Umbilical cord (tissue), 2 donors: ENCODE results near the gene TNNT3. TPM values are rescaled to one million over a fixed set of nuclear protein-coding genes. Genes with fewer than 3 reads are reported as not detected.
"Not testable (repeated sequence)": the region's sequence is repeated elsewhere in the genome, so short reads cannot be mapped to it uniquely, and the experiment has no call there.

Experiments
- DNase-seq: peaks from one replicate; pipeline ENCODE4 v3.0.0-alpha.2; 2015; ENCODE audit warnings: low spot score
- total RNA-seq: library from RNA; depleted of rRNA; stranded (reverse); fragments of >200 nt; gene quantifications from one replicate; pipeline ENCODE4 v1.2.3, GENCODE V29; 2014; ENCODE audit warnings: low replicate concordance; ENCODE audit not compliant: insufficient read depth

Gene TNNT3
- total RNA-seq: 89.1 TPM

DNA sequence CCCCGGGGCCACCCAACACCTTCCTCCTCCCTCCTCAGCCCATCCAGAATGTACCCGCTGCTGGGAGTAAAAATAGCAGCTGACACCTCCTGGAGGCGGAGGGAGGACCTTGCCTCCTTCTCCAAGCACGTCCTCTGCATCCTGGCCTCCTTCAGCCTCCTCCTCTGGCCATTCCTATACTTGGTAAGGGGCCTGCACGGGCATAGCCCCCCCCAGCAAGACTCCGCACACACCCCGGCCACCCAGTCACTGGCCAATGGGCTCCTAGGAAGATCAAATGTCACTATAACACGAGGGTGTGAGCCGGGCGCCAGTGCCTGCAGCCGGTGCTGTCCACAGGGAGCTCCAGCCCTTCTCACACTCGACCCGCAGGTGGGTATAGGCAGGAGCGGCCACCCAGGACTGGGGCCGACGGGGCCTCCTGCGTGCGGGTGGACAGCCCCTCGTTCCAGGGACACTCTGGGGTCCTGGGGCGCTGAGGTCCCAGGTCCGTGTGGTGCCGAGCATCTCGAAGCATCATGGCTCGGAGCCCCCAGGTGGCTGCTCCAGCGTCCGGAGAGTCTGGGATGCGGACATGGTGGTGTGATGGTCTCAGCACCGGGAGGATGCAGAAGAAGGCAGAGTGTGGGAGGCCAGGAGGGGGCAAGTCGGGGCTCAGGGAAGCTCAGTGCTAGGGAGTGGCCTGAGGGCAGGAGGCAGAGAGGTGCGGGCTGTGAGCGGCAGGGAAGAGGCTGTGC lies at the start of gene TNNT3:
Gene TNNT3 (plus strand): TSS at position 313 of the 737 bp plus-strand sequence. CDS start 3,172 bp downstream, outside the sequence.
- DNase-seq: no peak

DNA sequence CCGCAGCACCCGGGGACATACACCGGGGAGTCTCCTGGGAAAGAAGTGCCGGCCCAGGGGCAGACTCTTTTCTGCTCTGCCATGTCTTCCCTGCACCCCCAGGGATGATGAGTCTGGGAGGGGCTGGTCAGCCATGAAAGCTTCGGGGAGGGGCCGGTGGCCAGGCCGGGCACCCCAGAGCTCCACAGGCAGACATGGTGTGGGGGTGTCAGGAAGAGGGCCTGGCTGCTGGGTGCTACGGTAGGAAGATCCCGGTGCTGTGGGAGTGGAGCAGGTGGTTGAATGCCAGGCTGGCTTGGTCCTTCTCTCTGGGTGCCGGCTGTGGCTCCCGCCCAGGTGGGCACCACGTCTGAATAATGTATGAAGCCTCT lies 49.2 kb upstream of the TNNT3 start:
- DNase-seq: no peak

DNA sequence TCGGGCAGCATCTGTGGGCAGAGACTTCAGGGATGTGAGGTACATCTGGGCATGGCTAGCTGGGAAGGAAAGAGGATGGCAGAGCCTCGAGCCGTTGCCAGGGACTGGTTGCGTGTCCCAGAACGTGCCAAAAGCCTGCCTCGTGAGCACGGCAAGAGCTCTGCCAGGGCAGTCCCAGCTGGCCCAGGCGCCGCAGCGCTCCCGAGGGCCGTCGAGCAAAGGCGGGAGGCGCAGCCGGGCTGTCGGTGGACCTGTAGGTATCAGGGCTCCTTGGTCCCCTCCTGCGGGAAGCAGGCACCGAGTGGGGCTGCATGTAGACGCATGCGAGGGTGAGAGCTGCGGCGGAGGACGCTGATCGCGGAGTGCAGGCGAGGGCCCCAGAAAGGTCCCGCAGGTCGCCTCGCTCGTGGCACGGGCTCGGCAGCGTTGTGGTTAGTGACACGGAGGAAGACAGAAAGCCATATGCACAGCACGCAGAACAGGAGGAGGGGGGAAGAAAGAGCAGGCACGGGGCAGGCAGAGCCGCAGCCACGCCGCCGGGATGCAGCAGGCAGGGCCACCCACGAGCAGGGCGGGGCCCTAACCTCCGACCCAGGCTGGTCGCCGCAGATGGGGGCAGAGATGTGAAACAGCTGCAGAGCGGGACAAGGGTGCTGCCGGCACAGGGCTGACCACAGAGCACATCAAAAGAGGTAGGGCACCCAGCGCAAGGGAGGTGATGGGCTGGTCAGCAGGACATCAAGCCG lies 48.6 kb upstream of the TNNT3 start:
- no peak for DNase-seq

DNA sequence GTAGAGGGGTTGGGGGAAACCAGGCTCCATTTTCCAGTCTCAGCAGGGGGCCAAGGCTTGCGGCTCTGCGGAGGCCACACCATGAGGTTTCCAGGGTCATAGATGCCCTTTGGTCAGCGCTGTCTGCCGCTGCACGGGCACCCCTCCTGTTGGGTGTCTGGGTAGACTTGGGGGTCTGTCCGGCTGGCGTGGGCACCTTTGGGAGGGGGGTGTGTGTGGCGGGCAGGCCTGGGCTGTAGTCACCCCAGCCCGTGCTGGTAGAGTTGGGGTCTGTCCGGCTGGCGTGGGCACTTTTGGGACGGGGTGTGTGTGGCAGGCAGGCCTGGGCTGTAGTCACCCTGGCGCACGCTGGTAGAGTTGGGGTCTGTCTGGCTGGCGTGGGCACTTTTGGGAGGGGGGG lies 48.0 kb upstream of the TNNT3 start:
- no peak for DNase-seq

DNA sequence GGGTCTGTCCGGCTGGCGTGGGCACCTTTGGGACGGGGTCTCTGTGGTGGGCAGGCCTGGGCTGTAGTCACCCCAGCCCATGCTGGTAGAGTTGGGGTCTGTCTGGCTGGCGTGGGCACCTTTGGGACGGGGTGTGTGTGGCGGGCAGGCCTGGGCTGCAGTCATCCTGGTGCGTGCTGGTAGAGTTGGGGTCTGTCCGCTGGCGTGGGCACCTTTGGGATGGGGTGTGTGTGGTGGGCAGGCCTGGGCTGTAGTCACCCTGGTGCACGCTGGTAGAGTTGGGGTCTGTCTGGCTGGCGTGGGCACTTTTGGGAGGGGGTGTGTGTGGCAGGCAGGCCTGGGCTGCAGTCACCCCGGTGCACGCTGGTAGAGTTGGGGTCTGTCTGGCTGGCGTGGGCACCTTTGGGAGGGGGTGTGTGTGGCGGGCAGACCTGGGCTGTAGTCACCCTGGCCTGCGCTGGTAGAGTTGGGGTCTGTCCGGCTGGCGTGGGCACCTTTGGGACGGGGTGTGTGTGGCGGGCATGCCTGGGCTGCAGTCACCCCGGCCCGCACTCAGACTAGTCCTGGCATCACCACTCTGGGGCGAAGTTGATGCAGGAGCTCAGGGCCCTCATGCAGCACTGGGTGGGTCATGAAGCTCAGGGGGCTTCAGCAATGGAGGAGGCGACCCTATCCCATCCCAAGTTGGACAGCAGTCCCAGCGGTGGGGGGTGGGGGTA lies 47.1 kb upstream of the TNNT3 start:
- no peak for DNase-seq

DNA sequence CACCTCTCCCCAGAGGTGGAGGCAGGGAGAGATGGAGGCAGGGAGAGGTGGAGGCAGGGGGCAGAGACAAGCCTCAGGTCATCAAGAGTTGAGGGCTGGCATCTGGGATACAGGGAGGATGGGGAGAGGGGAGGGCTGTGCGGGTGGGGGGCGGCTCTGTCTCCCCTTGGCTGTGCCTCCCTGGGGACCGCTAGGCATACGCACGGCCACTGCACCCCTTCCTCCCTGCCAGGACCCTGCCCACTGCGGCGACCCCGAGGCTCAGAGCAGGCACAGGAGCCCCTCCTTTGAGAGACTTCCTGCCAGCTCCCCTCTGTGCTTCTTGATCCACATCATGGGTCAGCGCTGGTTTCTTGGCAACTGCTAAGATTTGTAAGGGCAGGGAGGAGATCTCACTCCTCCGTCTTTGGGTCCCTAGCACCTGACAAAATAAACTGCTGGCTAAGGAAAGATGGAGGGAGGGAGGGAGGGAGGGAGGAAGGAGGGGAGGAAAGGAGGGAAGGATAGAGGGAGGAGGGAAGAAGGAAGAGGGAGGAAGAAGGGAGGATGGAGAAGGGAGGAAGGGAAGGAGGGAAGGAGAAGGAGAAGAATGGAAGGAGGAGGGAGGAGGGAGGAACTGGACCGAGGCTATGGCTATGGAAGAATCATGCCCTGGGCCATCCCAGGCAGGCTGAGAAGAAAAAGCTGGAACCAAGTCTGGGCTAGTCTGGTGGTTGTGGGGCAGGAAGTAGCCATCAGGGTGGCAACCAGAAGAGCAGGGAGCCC lies 46.3 kb upstream of the TNNT3 start:
- DNase-seq: peak; percentile 84

DNA sequence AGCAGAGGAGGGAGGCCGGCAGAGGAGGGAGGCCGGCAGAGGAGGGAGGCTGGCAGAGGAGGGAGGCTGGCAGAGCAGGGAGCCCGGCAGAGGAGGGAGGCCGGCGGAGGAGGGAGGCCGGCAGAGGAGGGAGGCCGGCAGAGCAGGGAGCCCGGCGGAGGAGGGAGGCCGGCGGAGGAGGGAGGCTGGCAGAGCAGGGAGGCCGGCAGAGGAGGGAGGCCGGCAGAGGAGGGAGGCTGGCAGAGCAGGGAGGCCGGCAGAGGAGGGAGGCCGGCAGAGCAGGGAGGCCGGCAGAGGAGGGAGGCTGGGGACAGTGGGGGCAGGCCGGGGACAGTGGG lies 45.7 kb upstream of the TNNT3 start:
- DNase-seq: not testable (repeated sequence)

DNA sequence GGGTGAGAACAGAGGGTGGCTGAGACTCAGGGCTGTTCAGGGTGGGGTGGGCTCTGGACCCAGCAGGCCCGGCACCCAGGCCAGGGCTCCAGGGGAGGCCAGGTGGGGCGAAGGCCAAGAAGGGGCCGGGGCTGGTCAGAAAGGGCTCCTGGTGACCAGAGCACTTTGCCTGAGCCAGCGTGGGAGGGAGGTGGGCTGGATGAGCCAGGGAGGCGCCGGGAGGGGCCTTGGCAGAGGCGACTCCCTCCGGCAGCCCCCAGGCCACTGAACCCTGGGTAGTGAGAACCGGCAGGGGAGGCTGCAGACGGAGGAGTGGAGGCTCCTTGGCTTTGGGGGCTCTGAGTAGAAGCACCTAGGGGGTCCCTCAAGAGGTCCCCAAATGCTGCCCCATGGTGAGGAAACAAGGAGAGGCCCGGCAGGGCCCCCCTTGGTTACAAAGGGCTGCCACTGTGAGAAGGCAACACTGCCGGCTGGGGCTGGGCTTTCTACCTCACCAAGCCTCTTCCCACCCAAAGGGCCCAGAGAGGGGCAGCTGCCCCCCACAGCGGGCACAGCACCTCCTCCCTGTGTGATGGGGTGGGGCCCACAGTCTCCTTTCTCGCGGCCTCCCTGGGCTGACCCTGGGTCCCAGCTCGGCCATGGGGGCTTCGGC lies 44.9 kb upstream of the TNNT3 start:
- not testable (repeated sequence) for DNase-seq

DNA sequence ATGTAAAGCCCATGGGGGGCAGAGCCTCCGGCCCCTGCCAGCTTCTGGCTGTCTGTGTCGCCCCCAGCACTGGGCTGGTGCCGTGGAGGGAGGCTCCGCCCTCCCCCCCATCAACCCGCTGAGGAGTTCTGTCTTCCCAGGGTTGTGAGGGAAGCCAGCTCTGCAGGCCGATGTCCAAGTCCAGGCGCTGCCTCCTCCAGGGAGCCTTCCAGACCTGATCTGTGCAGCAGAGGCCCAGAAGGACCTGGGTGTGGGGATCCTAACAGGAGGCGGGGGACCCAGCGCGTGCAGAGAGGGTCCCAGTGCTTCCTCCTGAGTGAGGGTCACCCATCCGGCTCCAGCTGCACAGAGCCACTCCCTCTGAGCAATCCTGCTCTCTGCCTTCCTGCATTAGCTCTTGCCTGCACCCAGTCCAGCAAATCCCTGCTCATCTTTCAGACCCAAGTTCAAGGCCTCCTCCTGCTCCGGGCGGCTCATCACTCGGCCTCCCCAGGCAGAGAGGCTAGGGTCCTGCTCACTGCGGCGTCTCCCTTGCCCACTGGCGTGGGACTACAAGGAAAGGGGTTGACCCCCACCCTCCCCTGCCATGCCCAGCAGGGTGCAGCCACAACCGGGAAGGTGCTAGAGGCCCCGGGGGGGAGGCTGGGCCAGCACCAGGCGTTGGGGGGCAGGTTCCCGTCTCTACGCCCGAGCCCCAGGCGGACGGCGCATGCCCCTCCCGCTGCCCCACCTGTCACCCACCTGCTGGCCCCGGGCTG lies 44.2 kb upstream of the TNNT3 start:
- peak; percentile 76 for DNase-seq

DNA sequence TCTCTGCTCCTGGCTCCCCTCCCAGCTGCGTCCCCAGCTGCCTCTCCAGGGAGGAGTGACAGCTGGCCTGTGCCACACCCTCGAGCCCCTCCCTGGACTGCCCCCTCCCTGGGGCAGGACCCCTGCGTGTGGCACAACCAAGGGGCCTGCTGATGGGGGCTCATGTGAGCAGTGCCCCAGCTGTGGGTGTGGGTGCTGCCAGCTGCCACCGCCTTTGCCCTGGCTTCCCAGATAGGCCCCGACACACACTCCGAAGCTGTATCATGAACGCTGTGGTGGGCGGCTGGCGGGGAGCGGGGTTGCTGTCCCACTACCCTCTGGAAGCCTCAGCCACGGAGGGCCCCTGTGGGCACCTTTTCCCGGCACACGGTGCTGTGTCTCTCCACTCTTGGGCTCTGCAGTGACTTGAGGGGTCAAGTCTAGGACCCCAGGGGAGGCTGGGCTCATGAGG lies 43.6 kb upstream of the TNNT3 start:
- DNase-seq: not testable (repeated sequence)

DNA sequence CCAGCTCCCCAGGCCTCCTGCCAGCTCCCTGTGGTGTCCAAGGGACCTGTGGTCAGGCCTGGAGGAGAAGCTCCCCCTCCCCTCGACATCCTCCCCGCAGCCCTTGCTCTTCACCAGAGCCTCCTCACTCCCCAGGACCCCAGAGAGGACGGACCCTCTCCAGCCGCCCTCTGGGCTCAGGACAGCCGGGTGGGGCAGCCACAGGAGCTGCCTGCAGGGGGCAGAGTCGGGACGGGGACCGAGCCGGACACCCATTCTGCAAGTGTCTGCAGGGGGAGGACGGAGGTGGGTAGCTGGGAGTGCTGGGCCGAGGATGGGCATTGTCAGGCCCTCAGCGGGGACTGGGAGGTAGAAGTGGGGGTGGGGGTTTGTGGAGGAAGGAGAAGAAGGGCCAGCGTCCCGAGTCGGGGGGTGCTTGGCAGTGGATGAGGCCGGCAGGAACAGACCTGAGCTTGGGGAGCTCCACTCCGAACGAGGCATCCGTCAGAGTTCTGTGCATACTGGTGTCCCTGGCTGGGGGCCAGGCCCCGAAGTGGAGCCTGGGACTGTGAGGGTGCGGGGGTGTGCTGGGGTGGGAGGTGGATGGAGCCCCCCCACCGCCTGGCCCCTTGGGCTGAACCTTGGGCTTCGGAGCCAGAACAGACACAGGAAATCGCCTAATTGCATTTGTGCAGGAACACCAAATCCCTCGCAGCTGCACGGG lies 43.0 kb upstream of the TNNT3 start:
- peak; percentile 96 for DNase-seq

DNA sequence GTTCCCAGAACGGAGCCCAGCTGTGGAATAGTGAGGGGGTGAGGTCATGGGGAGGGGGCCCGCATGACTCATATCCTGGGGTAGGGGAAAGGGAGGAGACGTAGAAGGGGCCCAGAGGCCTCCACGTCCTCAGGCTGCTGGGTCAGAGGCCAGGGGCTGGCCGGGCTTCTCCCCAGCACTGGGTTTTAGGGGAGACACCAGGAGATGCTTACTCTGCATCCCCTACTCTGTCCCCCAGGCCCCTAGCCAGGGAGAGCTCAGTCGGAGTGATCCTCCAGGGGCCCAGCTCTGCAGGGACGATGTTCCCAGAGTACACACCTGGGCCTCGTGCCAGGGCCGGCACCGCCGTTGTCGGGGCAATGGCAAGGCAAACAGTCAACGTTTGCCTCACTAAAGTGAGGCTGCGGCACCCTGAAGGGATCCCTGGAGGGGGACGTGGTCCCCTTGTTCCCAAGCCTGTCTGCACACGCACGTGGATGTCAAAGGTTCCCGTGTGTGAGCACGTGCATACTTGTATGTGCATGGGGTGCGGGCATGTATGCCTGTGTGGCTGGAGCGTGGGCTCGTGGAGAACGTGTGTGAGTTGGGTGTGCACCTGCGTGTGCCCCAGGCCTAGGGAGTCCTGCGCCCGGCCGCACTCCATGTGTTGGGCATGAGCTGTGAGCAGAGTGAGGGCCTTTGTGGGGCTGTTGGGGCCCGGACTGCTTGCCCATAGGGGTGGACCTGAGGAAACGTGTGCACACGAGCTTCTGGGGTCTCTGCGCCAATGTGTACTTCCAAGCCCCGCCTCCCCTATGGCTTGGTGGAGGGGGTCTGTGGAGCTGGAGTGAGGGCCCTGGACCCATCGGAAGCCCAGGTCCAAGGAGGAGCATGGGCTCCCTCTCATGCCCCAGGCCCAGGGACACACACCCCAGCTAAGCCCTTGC lies 42.0 kb upstream of the TNNT3 start:
- peak; percentile 89 for DNase-seq

DNA sequence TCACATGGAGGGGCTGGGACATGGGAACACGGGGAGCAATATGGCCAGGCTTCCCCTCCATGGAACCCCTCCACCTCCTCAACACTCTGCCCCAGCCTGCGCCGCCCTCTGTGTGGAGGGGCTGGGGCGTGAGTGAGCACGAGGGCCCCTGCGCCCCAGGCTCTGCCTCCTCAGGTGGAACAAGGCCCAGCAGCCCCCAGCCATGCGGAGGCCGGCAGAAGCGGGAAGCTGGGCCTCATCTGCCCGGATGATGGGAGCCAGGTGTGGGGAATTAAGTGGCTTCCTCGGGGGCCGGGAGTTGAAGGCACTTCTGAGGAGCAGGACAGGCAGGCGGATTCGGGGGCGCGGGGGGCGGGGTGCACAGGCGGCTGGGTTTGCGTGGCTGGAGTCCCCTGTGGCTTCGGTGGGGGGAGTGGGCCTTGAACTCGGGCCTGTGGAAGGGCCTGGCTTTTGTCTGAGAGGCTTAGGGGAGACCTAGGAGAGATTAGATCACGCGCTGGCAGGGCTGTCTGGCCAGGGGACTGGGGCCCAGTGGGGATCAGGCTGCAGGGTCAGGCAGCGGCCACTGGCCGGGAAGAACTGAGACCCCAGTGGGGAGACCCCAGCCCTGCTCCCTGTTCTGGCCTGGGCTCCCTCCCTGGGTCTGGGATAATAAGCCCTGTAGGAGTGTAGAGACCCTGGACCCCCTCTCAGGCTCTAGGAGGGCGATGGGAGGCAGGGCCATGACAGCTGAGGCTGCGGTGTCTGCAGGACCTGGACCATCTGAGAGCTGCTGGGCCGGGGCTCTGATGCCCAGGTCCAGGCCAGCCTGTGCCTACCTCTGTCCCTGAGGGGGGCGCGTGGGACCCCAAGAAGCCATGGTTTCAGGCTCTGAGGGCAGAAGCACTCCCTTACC lies 41.1 kb upstream of the TNNT3 start:
- DNase-seq: peak; percentile 98

DNA sequence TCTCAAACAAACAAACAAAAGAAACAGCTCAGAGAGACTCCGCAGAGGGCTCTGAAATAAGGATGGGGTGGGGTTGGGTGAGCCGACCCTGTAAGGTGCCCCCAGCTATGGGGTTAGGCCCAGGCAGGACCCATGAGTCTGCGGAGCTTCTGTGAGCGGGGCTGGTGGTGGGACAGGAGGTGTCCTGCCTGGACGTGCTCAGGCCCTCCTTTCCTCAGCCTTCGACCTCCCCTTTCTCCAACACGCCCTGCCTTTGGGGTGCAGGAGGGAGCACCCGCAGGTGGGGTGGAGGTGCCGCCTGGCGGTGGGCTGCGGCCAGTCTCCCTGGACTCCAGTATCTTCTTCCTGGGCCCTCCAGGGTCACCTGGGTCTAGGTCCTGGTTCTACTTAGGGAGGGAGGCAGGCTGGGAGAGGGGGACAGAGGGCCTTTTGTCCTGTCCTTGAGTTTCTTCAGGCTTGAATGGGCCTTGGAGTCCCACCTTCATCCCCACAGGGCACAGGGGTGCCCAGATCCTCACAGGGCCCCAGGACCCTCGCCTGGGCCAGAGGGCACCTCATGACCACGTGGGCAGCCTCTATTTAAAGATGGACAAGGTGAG lies 40.1 kb upstream of the TNNT3 start:
- DNase-seq: no peak

DNA sequence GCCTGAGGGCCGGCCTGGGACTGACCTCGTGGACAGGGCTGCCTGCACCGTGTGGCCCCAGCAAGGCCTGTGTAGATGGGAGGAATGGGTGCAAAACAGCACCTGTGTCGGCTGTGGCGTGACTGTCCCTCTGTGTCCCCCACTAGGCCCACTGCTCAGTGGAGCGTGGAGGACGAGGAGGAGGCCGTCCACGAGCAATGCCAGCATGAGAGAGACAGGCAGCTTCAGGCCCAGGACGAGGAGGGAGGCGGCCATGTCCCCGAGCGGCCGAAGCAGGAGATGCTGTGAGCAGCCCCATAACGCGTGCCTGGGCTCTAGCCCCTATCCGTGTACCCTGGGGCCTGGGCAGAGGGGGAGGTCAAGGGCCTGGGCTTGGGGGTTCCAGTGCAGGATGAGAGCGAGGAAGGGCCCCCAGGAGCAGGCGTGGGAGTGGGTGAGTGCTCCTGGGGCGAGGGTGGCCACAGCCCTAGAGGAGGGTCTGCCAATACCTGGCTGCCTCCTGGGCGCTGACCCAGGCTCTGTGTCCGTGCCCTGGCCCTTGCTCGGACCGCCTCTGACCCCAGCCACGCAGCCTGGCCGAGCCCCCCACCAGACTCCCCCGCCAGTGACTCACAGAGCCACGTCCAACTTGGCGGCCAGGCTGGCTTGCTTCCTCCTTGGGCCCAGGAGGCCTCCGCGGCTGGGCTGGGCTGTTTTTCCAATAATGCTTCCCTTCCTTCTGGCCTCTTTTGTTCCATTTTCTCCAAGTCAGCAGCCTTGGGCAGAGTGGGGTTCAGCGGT lies 39.4 kb upstream of the TNNT3 start:
- DNase-seq: peak; percentile 78

DNA sequence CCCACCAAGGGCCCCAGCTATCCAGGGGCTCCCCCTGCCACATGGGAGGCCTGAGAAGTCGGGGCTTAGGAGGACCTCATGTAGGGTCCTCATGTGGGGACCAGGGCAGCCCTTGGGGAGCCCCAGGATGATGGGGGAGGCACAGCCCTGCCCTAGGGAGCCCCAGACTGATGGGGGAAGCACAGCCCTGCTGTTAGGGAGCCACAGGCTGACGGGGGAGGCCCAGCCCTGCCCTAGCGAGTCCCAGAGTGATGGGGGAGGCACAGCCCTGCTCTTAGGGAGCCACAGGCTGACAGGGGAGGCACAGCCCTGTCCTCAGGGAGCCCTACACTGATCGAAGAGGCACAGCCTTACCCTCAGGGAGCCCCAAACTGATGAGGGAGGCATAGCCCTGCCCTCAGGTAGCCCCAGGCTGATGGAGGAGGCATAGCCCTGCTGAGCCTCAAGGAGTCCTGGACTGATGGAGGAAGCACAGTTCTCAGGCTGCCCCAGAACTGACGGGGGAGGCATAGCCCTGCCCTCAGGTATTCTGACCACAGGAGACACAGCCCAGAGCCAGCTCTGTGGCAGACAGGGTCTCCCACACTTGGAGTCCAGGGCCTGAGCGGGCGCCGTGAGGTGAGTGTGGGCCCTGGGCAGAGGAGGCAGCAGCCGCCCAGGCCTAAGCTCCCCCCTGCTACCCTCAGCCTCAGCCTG lies 38.6 kb upstream of the TNNT3 start:
- DNase-seq: no peak
